Measurements from ENCODE around the gene NOTCH2NLA.
"Not testable (repeated sequence)": the region's sequence is repeated elsewhere in the genome, so short reads cannot be mapped to it uniquely, and the experiment has no call there.

NOTCH2NLA gene

GRCh38 chr1:146167273-146167672 is 61.5 kb downstream of the NOTCH2NLA start:
- DNase-seq (ENCODE audit: low read depth) = not testable (repeated sequence)

GRCh38 chr1:146144465-146144864 is 84.4 kb downstream of the NOTCH2NLA start, which contains the start of gene NBPF10:
Gene NBPF10 (minus strand): TSS chr1:146144804. CDS start chr1:146144769, 35 bp downstream.
- DNase-seq (ENCODE audit: low read depth) = not testable (repeated sequence)
